Hindlimb muscle (tissue), 1 donor: ENCODE measurements around the gene TEX51. TPM values are rescaled to one million over a fixed set of nuclear protein-coding genes. Genes with fewer than 3 reads are reported as not detected.

ENCODE experiments used
- DNase-seq: peaks from one replicate; pipeline ENCODE4 v3.0.0-alpha.2; 2013
- polyA plus RNA-seq: library from polyadenylated mRNA; unstranded; fragments of 120-200 nt; gene quantifications from one replicate; pipeline ENCODE4 v1.2.1, GENCODE V29; 2013; ENCODE audit not compliant: insufficient read length

Gene TEX51
- not detected for polyA plus RNA-seq

GRCh38 chr2:126898636-126899035 lies at the start of gene TEX51:
TSS of gene TEX51 (plus strand) at chr2:126898890. CDS start at chr2:126898919, 29 bp downstream.
- no peak for DNase-seq

GRCh38 chr2:126849054-126849453 lies 49.6 kb upstream of the TEX51 start:
- DNase-seq = no peak

- no peak for DNase-seq
Observed at GRCh38 chr2:126849486-126849885, 49.2 kb upstream of the TEX51 start.

GRCh38 chr2:126849991-126850535 lies 48.6 kb upstream of the TEX51 start:
- DNase-seq = no peak

GRCh38 chr2:126850940-126851339 lies 47.8 kb upstream of the TEX51 start:
- no peak for DNase-seq

GRCh38 chr2:126851756-126852155 lies 46.9 kb upstream of the TEX51 start:
- no peak for DNase-seq

- no peak for DNase-seq
Observed at GRCh38 chr2:126852361-126852760, 46.3 kb upstream of the TEX51 start.

- no peak for DNase-seq
Observed at GRCh38 chr2:126855606-126856005, 43.1 kb upstream of the TEX51 start.

GRCh38 chr2:126856403-126856802 lies 42.3 kb upstream of the TEX51 start:
- no peak for DNase-seq

- DNase-seq = no peak
Observed at GRCh38 chr2:126857502-126857901, 41.2 kb upstream of the TEX51 start.

GRCh38 chr2:126858013-126858412 lies 40.7 kb upstream of the TEX51 start:
- DNase-seq = no peak

GRCh38 chr2:126858436-126858835 lies 40.3 kb upstream of the TEX51 start:
- DNase-seq = no peak

- DNase-seq = no peak
Observed at GRCh38 chr2:126858991-126859390, 39.7 kb upstream of the TEX51 start.

- DNase-seq = no peak
Observed at GRCh38 chr2:126859631-126860030, 39.1 kb upstream of the TEX51 start.

GRCh38 chr2:126860385-126860784 lies 38.3 kb upstream of the TEX51 start:
- DNase-seq = peak; percentile 41

- no peak for DNase-seq
Observed at GRCh38 chr2:126862730-126863129, 36.0 kb upstream of the TEX51 start.

- DNase-seq = no peak
Observed at GRCh38 chr2:126863336-126864015, 35.2 kb upstream of the TEX51 start.

- no peak for DNase-seq
Observed at GRCh38 chr2:126864861-126865260, 33.8 kb upstream of the TEX51 start.

- no peak for DNase-seq
Observed at GRCh38 chr2:126866451-126866850, 32.2 kb upstream of the TEX51 start.

GRCh38 chr2:126874961-126875360 lies 23.7 kb upstream of the TEX51 start:
- DNase-seq = no peak

- no peak for DNase-seq
Observed at GRCh38 chr2:126876631-126877030, 22.1 kb upstream of the TEX51 start.

GRCh38 chr2:126877041-126877440 lies 21.6 kb upstream of the TEX51 start:
- no peak for DNase-seq

- no peak for DNase-seq
Observed at GRCh38 chr2:126877861-126878565, 20.7 kb upstream of the TEX51 start.

- DNase-seq = no peak
Observed at GRCh38 chr2:126878601-126879000, 20.1 kb upstream of the TEX51 start.
